IPS-18c (cell line): ENCODE measurements around the gene REPIN1.
A peak's percentile ranks its signal among the peaks of the same experiment; 100 is the strongest.

Experiments used
- H3K4me3 ChIP-seq: 2 replicates; pipeline ENCODE4 v1.7.0; 2013; ENCODE audit warnings: low read depth, mild to moderate bottlenecking, low read length, moderate library complexity; ENCODE audit not compliant: insufficient read depth
- H3K9me3 ChIP-seq: one replicate; pipeline ENCODE4 v1.6.1; 2013; ENCODE audit warnings: mild to moderate bottlenecking, low read length, moderate library complexity; ENCODE audit not compliant: control insufficient read depth, insufficient read depth

Gene REPIN1

GRCh38 chr7:150396426-150396825, 27.8 kb downstream of the REPIN1 start:
- Histone ChIP-seq H3K4me3 (no peak overlapping the region), H3K9me3 (no peaks in the 10 kb centered on the region)

GRCh38 chr7:150396851-150397260, 28.2 kb downstream of the REPIN1 start:
- Histone ChIP-seq H3K9me3 (no peaks in the 10 kb centered on the region), H3K4me3 (no peak overlapping the region)

- H3K4me3 ChIP-seq = no peak overlapping the region
- H3K9me3 ChIP-seq = no peaks in the 10 kb centered on the region
Measured at GRCh38 chr7:150397346-150398107, 28.9 kb downstream of the REPIN1 start.

GRCh38 chr7:150398108-150398964, 29.7 kb downstream of the REPIN1 start:
- no peak overlapping the region for H3K4me3 ChIP-seq
- H3K9me3 ChIP-seq = no peaks in the 10 kb centered on the region

GRCh38 chr7:150398965-150399320, 30.3 kb downstream of the REPIN1 start:
- no peak overlapping the region for H3K4me3 ChIP-seq

GRCh38 chr7:150399421-150400007, 30.9 kb downstream of the REPIN1 start:
- H3K4me3 ChIP-seq = no peak overlapping the region
- H3K9me3 ChIP-seq = no peaks in the 10 kb centered on the region

More at GRCh38 chr7:150398965-150399320, 30.3 kb downstream of the REPIN1 start:
- H3K9me3 ChIP-seq = no peaks in the 10 kb centered on the region

GRCh38 chr7:150400008-150400787, 31.6 kb downstream of the REPIN1 start:
- no peaks in the 10 kb centered on the region for H3K9me3 ChIP-seq
- no peak overlapping the region for H3K4me3 ChIP-seq

- no peaks in the 10 kb centered on the region for H3K9me3 ChIP-seq
- H3K4me3 ChIP-seq = no peak overlapping the region
Measured at GRCh38 chr7:150400788-150401423, 32.3 kb downstream of the REPIN1 start.

GRCh38 chr7:150401424-150401790, 32.8 kb downstream of the REPIN1 start:
- H3K4me3 ChIP-seq = no peak overlapping the region

GRCh38 chr7:150401861-150402631, 33.4 kb downstream of the REPIN1 start:
- H3K9me3 ChIP-seq = no peaks in the 10 kb centered on the region
- H3K4me3 ChIP-seq = no peak overlapping the region

More at GRCh38 chr7:150401424-150401790, 32.8 kb downstream of the REPIN1 start:
- no peaks in the 10 kb centered on the region for H3K9me3 ChIP-seq

GRCh38 chr7:150402671-150403321, 34.2 kb downstream of the REPIN1 start:
- Histone ChIP-seq H3K4me3 (peak overlapping the region; percentile 6; the same call in 1 of the 2 replicates), H3K9me3 (no peaks in the 10 kb centered on the region)

- H3K9me3 ChIP-seq = no peaks in the 10 kb centered on the region
- no peak overlapping the region for H3K4me3 ChIP-seq
Measured at GRCh38 chr7:150403376-150404171, 35.0 kb downstream of the REPIN1 start.

GRCh38 chr7:150404172-150404804, 35.7 kb downstream of the REPIN1 start:
- Histone ChIP-seq H3K4me3 (peak overlapping the region; percentile 62), H3K9me3 (no peaks in the 10 kb centered on the region)

- H3K9me3 ChIP-seq = no peaks in the 10 kb centered on the region
- H3K4me3 ChIP-seq = peak overlapping the region; percentile 62
Measured at GRCh38 chr7:150404805-150405583, 36.4 kb downstream of the REPIN1 start.
